ENCODE measurements around the gene ASIC4. TPM values are rescaled to one million over a fixed set of nuclear protein-coding genes. Genes with fewer than 3 reads are reported as not detected.

Gene ASIC4
- total and polyA plus RNA-seq, 2 of the 4 experiments (the other 2 are of a cell fraction): 0.10 TPM; not detected in 1

DNA sequence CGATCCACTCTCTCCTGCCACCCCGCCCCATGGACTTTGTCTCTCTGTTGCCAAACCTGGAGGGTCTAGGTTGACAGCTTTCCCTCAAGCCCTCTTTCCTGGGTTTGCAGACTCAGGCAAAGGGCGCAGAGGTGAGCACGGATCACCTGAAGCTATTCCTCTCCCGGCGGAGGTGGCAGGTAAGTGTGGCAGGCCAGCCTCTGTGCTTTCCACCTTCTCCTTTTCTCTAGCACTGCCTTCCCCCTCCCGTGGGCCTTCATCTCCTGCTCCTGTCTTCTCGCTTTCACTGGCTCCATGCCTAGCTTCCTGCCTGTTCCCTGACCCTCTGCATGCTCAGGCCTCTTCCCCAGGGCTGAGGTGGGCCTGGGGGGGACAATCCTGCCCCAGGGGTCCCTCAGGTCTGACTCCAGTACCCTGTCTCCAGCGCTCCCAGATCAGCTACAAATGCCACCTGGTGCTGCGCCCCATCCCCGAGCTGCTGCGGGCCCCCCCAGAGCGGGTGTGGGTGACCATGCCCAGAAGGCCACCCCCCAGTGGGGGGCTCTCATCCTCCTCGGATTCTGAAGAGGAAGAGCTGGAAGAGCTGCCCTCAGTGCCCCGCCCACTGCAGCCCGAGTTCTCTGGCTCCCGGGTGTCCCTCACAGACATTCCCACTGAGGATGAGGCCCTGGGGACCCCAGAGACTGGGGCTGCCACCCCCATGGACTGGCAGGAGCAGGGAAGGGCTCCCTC is 31.4 kb upstream of the ASIC4 start:
- no peak overlapping the region for H3K18ac ChIP-seq (ENCODE audit: low read depth, low read length)
- H4K8ac ChIP-seq (ENCODE audit: low read depth in 2 of 2, low read length in 2 of 2): no peak overlapping the region
- no peaks in the 10 kb centered on the region for H4K20me1 ChIP-seq (ENCODE audit: insufficient read depth, low read length)
- no peak overlapping the region for H3K9ac ChIP-seq (ENCODE audit: low read depth, low read length)
- H4K5ac ChIP-seq (ENCODE audit: low read depth, low read length): no peak overlapping the region
- H3K27ac ChIP-seq (ENCODE audit: insufficient read depth, low read length): no peak overlapping the region
- BruUV-seq (replicated peaks): no TSS peak
- no peak overlapping the region for H3K4me2 ChIP-seq (ENCODE audit: low read depth, low read length)
- in situ Hi-C loops (cut with MboI; ENCODE audit: low sequenced_read_pairs): no loop called here
- H3K23ac ChIP-seq (ENCODE audit: low read depth, low read length): no peak overlapping the region
- no peaks in the 10 kb centered on the region for H3K9me3 ChIP-seq (ENCODE audit: control insufficient read depth, insufficient read depth, low read length)
- no peak overlapping the region for H2AFZ ChIP-seq (replicated peaks; ENCODE audit: low read length, poor library complexity)
- no peak overlapping the region for H2BK20ac ChIP-seq (ENCODE audit: low read depth, low read length)
- H3K14ac ChIP-seq (replicated peaks; ENCODE audit: low read depth, low read length): no peak overlapping the region
- H3K4ac ChIP-seq (ENCODE audit: low read depth, low read length): no peak overlapping the region
- no peaks in the 10 kb centered on the region for H3K79me1 ChIP-seq (ENCODE audit: low read depth in 1 of 2, low read length in 2 of 2)
- intact Hi-C loops (cut with micrococcal nuclease): no loop called here
- H3K27me3 ChIP-seq (ENCODE audit: control insufficient read depth, insufficient read depth, low read length): no peaks in the 10 kb centered on the region
- H2AK5ac ChIP-seq (ENCODE audit: low read depth, low read length): no peak overlapping the region
- DNase-seq (no peak), ATAC-seq (ENCODE audit: low read depth) (no peak)
- WGBS, 2 experiments (ENCODE audit: extremely low coverage in 2 of 2, insufficient read length in 1 of 2): 89% methylated on average over 3 of the region's 17 CpGs; no CpG with 5 or more reads in 1 of the 2 experiments
- H2BK120ac ChIP-seq (ENCODE audit: low read depth, low read length): no peak overlapping the region
- dilution Hi-C loops (cut with HindIII; ENCODE audit: low sequenced_read_pairs, unreplicated experiment): no loop called here
- no peak overlapping the region for H2BK5ac ChIP-seq (ENCODE audit: low read depth, low read length, poor library complexity, severe bottlenecking)
- H4K91ac ChIP-seq (ENCODE audit: insufficient read depth, low read depth, low read length): no peak overlapping the region
- no peak overlapping the region for H2AK9ac ChIP-seq (replicated peaks; ENCODE audit: low read depth, low read length, poor library complexity)
- H3K4me3 ChIP-seq (ENCODE audit: insufficient read depth, low read depth, low read length): no peak overlapping the region
- ChIA-PET POLR2A (ENCODE audit: unreplicated experiment) (no interaction called here), CTCF (no interaction called here)
- peaks cover 35% of the 10 kb centered on the region for H3K36me3 ChIP-seq (ENCODE audit: control insufficient read depth, insufficient read depth, low read length)
- no peak overlapping the region for H2BK15ac ChIP-seq (ENCODE audit: low read depth, low read length)
- no peak overlapping the region for H3K56ac ChIP-seq (ENCODE audit: extremely low read depth, insufficient read depth, low read length)
- no peaks in the 10 kb centered on the region for H3K4me1 ChIP-seq (ENCODE audit: control insufficient read depth, insufficient read depth, low read length)
- H3K9me1 ChIP-seq (ENCODE audit: insufficient read depth, low read length): no peaks in the 10 kb centered on the region
- no peak for TF ChIP-seq ELK1 (IDR thresholded peaks at IDR 0.05; ENCODE audit: borderline replicate concordance, low read depth, low read length)
- no peak for TF ChIP-seq NFE2L2 (IDR thresholded peaks at IDR 0.05; ENCODE audit: low read depth, low read length)
- no peak for TF ChIP-seq RCOR1 (IDR thresholded peaks at IDR 0.05; ENCODE audit: insufficient replicate concordance, low read length)
- TF ChIP-seq CHD1 (IDR thresholded peaks at IDR 0.05; ENCODE audit: low read depth, low read length): no peak
- no peak for TF ChIP-seq POLR2A (IDR thresholded peaks at IDR 0.05; ENCODE audit: low read depth, low read length)
- TF ChIP-seq USF2 (IDR thresholded peaks at IDR 0.05; ENCODE audit: low read depth, low read length): no peak
- TF ChIP-seq SMC3 (IDR thresholded peaks at IDR 0.05; ENCODE audit: low read depth, low read length): no peak
- no peak for TF ChIP-seq MXI1 (IDR thresholded peaks at IDR 0.05; ENCODE audit: borderline replicate concordance, low read depth, low read length)
- no peak for TF ChIP-seq MAFK (IDR thresholded peaks at IDR 0.05; ENCODE audit: low read depth, low read length)
- TF ChIP-seq MAZ (IDR thresholded peaks at IDR 0.05; ENCODE audit: borderline replicate concordance, low read depth, low read length): no peak
